IMR-90 (cell line): ENCODE data around the gene DENND6A. TPM values are rescaled to one million over a fixed set of nuclear protein-coding genes. Genes with fewer than 3 reads are reported as not detected.

Experiments
- ATAC-seq: fragments of 200-7000 bp; cut with Tn5 transposase; 2 replicates; pipeline ENCODE4 v1.9.1; 2020; ENCODE audit warnings: low read depth, mild to moderate bottlenecking, moderate library complexity
- BruUV-seq: library from RNA; stranded (reverse); fragments of 400-500 nt; replicated peaks from 2 replicates; lab custom pipeline; 2021; lab: Mats Ljungman, UMichigan
- CTCF ChIA-PET: fragments of 300-600 bp; formaldehyde crosslinking; extraction: SDS; loops from one replicate; lab custom pipeline; 2021; ENCODE audit warnings: antibody characterized with exemption; lab: Yijun Ruan, JAX
- POLR2A ChIA-PET: fragments of 300-600 bp; sonication (Branson Sonifier 250); formaldehyde crosslinking; loops from one replicate; lab custom pipeline; 2022; ENCODE audit warnings: antibody characterized with exemption; ENCODE audit not compliant: unreplicated experiment; lab: Charles Lee
- DNase-seq: peaks from one replicate; pipeline ENCODE4 v3.0.0; 2013
- H2AFZ ChIP-seq: replicated peaks from 2 replicates; pipeline ENCODE3; 2013; ENCODE audit warnings: low read length, mild to moderate bottlenecking; ENCODE audit not compliant: poor library complexity
- H2AK5ac ChIP-seq: 2 replicates; pipeline ENCODE4 v1.6.1; 2013; ENCODE audit warnings: low read depth, low read length, inconsistent platforms
- H2AK9ac ChIP-seq: replicated peaks from 2 replicates; pipeline ENCODE3; 2013; ENCODE audit warnings: mild to moderate bottlenecking, low read depth, low read length, moderate library complexity; ENCODE audit not compliant: poor library complexity
- H2BK120ac ChIP-seq: 2 replicates; pipeline ENCODE4 v1.6.1; 2013; ENCODE audit warnings: low read depth, low read length, inconsistent platforms
- H2BK15ac ChIP-seq: 3 replicates; pipeline ENCODE4 v1.6.1; 2013; ENCODE audit warnings: low read depth, low read length, inconsistent platforms
- H2BK20ac ChIP-seq: 2 replicates; pipeline ENCODE4 v1.6.1; 2013; ENCODE audit warnings: low read depth, mild to moderate bottlenecking, inconsistent platforms, low read length, moderate library complexity
- H2BK5ac ChIP-seq: 2 replicates; pipeline ENCODE4 v1.6.1; 2013; ENCODE audit warnings: mild to moderate bottlenecking, low read depth, low read length, inconsistent platforms; ENCODE audit not compliant: poor library complexity, severe bottlenecking
- H3K14ac ChIP-seq: replicated peaks from 2 replicates; pipeline ENCODE4 v1.6.1; 2013; ENCODE audit warnings: low read depth, low read length, inconsistent platforms
- H3K18ac ChIP-seq: 2 replicates; pipeline ENCODE4 v1.6.1; 2013; ENCODE audit warnings: low read depth, low read length, control low read depth
- H3K23ac ChIP-seq: 2 replicates; pipeline ENCODE4 v1.6.1; 2013; ENCODE audit warnings: low read depth, low read length, inconsistent platforms
- H3K27ac ChIP-seq: 2 replicates; pipeline ENCODE4 v1.5.1; 2013; ENCODE audit warnings: mild to moderate bottlenecking, control low read depth, low read length; ENCODE audit not compliant: insufficient read depth
- H3K27me3 ChIP-seq: 2 replicates; pipeline ENCODE4 v1.6.1; 2013; ENCODE audit warnings: low read length; ENCODE audit not compliant: control insufficient read depth, insufficient read depth
- H3K36me3 ChIP-seq: 2 replicates; pipeline ENCODE4 v1.6.1; 2013; ENCODE audit warnings: low read length, mixed read lengths; ENCODE audit not compliant: control insufficient read depth, insufficient read depth
- H3K4ac ChIP-seq: 2 replicates; pipeline ENCODE4 v1.6.1; 2013; ENCODE audit warnings: low read depth, low read length, inconsistent platforms
- H3K4me1 ChIP-seq: 2 replicates; pipeline ENCODE4 v1.6.1; 2013; ENCODE audit warnings: low read length, mixed read lengths; ENCODE audit not compliant: control insufficient read depth, insufficient read depth
- H3K4me2 ChIP-seq: 2 replicates; pipeline ENCODE4 v1.6.1; 2013; ENCODE audit warnings: low read depth, mild to moderate bottlenecking, control low read depth, low read length, moderate library complexity
- H3K4me3 ChIP-seq: 2 replicates; pipeline ENCODE4 v1.5.1; 2013; ENCODE audit warnings: low read depth, mild to moderate bottlenecking, control low read depth, low read length, moderate library complexity; ENCODE audit not compliant: insufficient read depth
- H3K56ac ChIP-seq: 2 replicates; pipeline ENCODE4 v1.6.1; 2013; ENCODE audit warnings: low read length, inconsistent platforms; ENCODE audit not compliant: insufficient read depth; ENCODE audit errors: extremely low read depth
- H3K79me1 ChIP-seq, 2 experiments: 2 replicates each; pipeline ENCODE4 v1.6.1; 2013; ENCODE audit warnings: low read length in 2 of 2, inconsistent platforms in 1 of 2, low read depth in 1 of 2
- H3K9ac ChIP-seq: 2 replicates; pipeline ENCODE4 v1.6.1; 2013; ENCODE audit warnings: low read depth, low read length, control low read depth
- H3K9me1 ChIP-seq: 2 replicates; pipeline ENCODE4 v1.6.1; 2013; ENCODE audit warnings: low read length, inconsistent platforms; ENCODE audit not compliant: insufficient read depth
- H3K9me3 ChIP-seq: 2 replicates; pipeline ENCODE4 v1.6.1; 2013; ENCODE audit warnings: low read length; ENCODE audit not compliant: control insufficient read depth, insufficient read depth
- H4K20me1 ChIP-seq: 2 replicates; pipeline ENCODE4 v1.6.1; 2013; ENCODE audit warnings: low read length, inconsistent platforms; ENCODE audit not compliant: insufficient read depth
- H4K5ac ChIP-seq: 2 replicates; pipeline ENCODE4 v1.6.1; 2013; ENCODE audit warnings: mild to moderate bottlenecking, low read depth, low read length, control low read depth
- H4K8ac ChIP-seq, 2 experiments: 2 replicates each; pipeline ENCODE4 v1.6.1; 2013; ENCODE audit warnings: low read depth in 2 of 2, low read length in 2 of 2, control low read depth in 1 of 2, inconsistent platforms in 1 of 2
- H4K91ac ChIP-seq: 2 replicates; pipeline ENCODE4 v1.6.1; 2013; ENCODE audit warnings: low read depth, low read length, inconsistent platforms; ENCODE audit not compliant: insufficient read depth
- BHLHE40 ChIP-seq: fragments of 150-350 bp; IDR thresholded peaks from 2 replicates; pipeline ENCODE4 v1.6.1; 2016; ENCODE audit warnings: mild to moderate bottlenecking, low read depth, low read length
- CEBPB ChIP-seq: IDR thresholded peaks from 2 replicates; pipeline ENCODE4 v1.6.1; 2012; ENCODE audit warnings: low read depth, low read length, improper control_type of control experiment
- CHD1 ChIP-seq: IDR thresholded peaks from 2 replicates; pipeline ENCODE4 v1.6.1; 2012; ENCODE audit warnings: low read depth, low read length, improper control_type of control experiment
- FOS ChIP-seq: fragments of 150-350 bp; IDR thresholded peaks from 2 replicates; pipeline ENCODE4 v1.6.1; 2016; ENCODE audit warnings: low read depth, low read length
- MAFK ChIP-seq: IDR thresholded peaks from 2 replicates; pipeline ENCODE4 v1.6.1; 2012; ENCODE audit warnings: low read depth, low read length, improper control_type of control experiment
- MAZ ChIP-seq: IDR thresholded peaks from 2 replicates; pipeline ENCODE4 v1.6.1; 2012; ENCODE audit warnings: low read depth, mild to moderate bottlenecking, low read length, improper control_type of control experiment, moderate library complexity, borderline replicate concordance
- MXI1 ChIP-seq: IDR thresholded peaks from 2 replicates; pipeline ENCODE4 v1.6.1; 2012; ENCODE audit warnings: low read depth, mild to moderate bottlenecking, low read length, moderate library complexity, borderline replicate concordance
- NFE2L2 ChIP-seq: fragments of 150-350 bp; IDR thresholded peaks from 2 replicates; pipeline ENCODE4 v1.6.1; 2016; ENCODE audit warnings: low read depth, mild to moderate bottlenecking, low read length
- POLR2A ChIP-seq: IDR thresholded peaks from 2 replicates; pipeline ENCODE4 v1.6.1; 2012; ENCODE audit warnings: mild to moderate bottlenecking, low read depth, low read length
- RAD21 ChIP-seq: IDR thresholded peaks from 2 replicates; pipeline ENCODE4 v1.6.1; 2012; ENCODE audit warnings: low read length, improper control_type of control experiment
- RCOR1 ChIP-seq: IDR thresholded peaks from 2 replicates; pipeline ENCODE4 v1.6.1; 2012; ENCODE audit warnings: mild to moderate bottlenecking, low read length, improper control_type of control experiment; ENCODE audit not compliant: insufficient replicate concordance
- RFX5 ChIP-seq: IDR thresholded peaks from 2 replicates; pipeline ENCODE4 v1.8.0; 2012; ENCODE audit warnings: low read depth, mild to moderate bottlenecking, low read length, moderate library complexity
- SMC3 ChIP-seq: fragments of 150-350 bp; IDR thresholded peaks from 2 replicates; pipeline ENCODE4 v1.6.1; 2016; ENCODE audit warnings: low read depth, mild to moderate bottlenecking, antibody characterized with exemption, low read length, moderate library complexity
- WGBS, 2 experiments: methylation state at CpG; one replicate each; pipeline versions ENCODE4 v1.1.5 to v1.1.7; 2013; ENCODE audit warnings: missing lambda C conversion rate in 2 of 2; ENCODE audit not compliant: insufficient read length in 1 of 2; ENCODE audit errors: extremely low coverage in 2 of 2; 5-methylcytosine and 5-hydroxymethylcytosine counted together
- dilution Hi-C: fragments of 300-500 bp; cut with HindIII; formaldehyde crosslinking; loops from one replicate; pipeline ENCODE4 v1.14.3; 2018; ENCODE audit warnings: low sequenced_read_pairs; ENCODE audit not compliant: unreplicated experiment
- in situ Hi-C: fragments of 300-500 bp; cut with MboI; formaldehyde crosslinking; loops from 3 replicates; pipeline ENCODE4 v1.14.3; 2019; ENCODE audit warnings: low sequenced_read_pairs, inconsistent platforms, mixed read lengths
- intact Hi-C: fragments of 100-400 bp; cut with micrococcal nuclease; formaldehyde crosslinking; loops from 2 replicates; pipeline ENCODE4 v1.10.0; 2022
- polyA plus RNA-seq, 3 experiments: library from polyadenylated mRNA; depleted of rRNA; stranded (reverse); fragments of >200 nt; gene quantifications; 2 replicates each; pipeline ENCODE4 v1.2.3, GENCODE V29; 2012; ENCODE audit warnings: low replicate concordance in 1 of 3
- total RNA-seq: library from RNA; depleted of rRNA; stranded (reverse); fragments of >200 nt; gene quantifications from 2 replicates; pipeline ENCODE4 v1.2.3, GENCODE V29; 2012
- TF ChIP-seq, protein P1 (sequence below): fragments of 150-350 bp; IDR thresholded peaks from 2 replicates; pipeline ENCODE4 v1.6.1; 2016; ENCODE audit warnings: low read depth, mild to moderate bottlenecking, low read length, moderate library complexity, borderline replicate concordance
- TF ChIP-seq, protein P2 (sequence below): fragments of 150-350 bp; IDR thresholded peaks from 2 replicates; pipeline ENCODE4 v1.6.1; 2017; ENCODE audit warnings: mild to moderate bottlenecking, antibody characterized with exemption, low read length, low read depth

The DENND6A gene
- total and polyA plus RNA-seq, 2 of the 4 experiments (the other 2 are of a cell fraction) = 3.8 to 9.0 TPM

DNA sequence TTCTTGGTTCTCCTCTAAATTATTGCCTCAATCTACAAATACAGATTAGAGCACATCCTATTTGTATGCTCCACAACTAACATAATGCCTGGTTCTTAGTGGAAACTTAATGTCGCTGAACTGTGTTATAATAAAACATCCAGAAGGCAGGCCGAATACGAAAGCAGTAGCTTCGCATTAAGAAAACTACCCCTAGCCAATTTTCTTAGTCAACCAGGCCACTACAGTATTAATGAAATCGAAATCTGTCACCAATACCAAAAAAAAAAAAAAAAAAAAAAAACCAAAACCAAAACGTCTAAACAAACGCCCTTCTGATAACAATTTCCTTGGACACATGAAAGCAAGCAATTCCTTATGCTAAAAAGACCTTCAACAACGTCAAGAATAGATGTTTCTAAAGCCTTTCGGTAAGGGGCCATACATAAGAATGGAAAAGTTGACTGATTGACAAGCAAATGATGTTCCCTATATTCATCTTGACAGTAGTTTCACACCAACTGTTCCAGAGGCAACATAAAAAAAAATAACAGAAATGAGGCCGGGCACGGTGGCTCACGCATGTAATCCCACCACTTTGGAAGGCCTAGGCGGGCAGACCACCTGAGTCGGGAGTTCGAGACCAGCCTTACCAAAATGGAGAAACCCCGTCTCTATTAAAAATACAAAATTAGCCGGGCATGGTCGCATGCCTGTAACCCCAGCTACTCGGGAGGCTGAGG is 1.3 kb downstream of the DENND6A start:
- Histone ChIP-seq H2AFZ (no peak overlapping the region), H2BK20ac (no peak overlapping the region), H2BK120ac (no peak overlapping the region), H4K91ac (0 out of 2 replicates have a peak overlapping the region, but pooled peaks have one; percentile 4), H3K4ac (peak overlapping the region; percentile 87; the same call in 1 of the 2 replicates), H3K4me3 (peak overlapping the region; percentile 77), H3K4me2 (peak overlapping the region; percentile 99), H3K4me1 (no peaks in the 10 kb centered on the region), H4K20me1 (peaks cover 23% of the 10 kb centered on the region; the same call in 1 of the 2 replicates), H3K27me3 (no peaks in the 10 kb centered on the region), H4K5ac (peak overlapping the region; percentile 27; the same call in 1 of the 2 replicates), H3K79me1 (peaks cover 23 to 50% of the 10 kb centered on the region in 2 experiments), H3K56ac (0 out of 2 replicates have a peak overlapping the region, but pooled peaks have one; percentile 1), H4K8ac (peak overlapping the region; percentile 62 to 75; a peak in 2 of 4 replicates), H2BK15ac (no peak overlapping the region), H3K9ac (peak overlapping the region; percentile 76), H3K14ac (peak overlapping the region; percentile 54), H2BK5ac (peak overlapping the region; percentile 47), H3K9me1 (peaks cover 8% of the 10 kb centered on the region), H3K36me3 (no peaks in the 10 kb centered on the region; the same call in 1 of the 2 replicates), H3K27ac (peak overlapping the region; percentile 81), H3K23ac (peak overlapping the region; percentile 58), H3K18ac (peak overlapping the region; percentile 42; the same call in 1 of the 2 replicates), H2AK9ac (no peak overlapping the region), H3K9me3 (no peaks in the 10 kb centered on the region), H2AK5ac (no peak overlapping the region; the same call in 1 of the 2 replicates)
- ChIA-PET CTCF (no interaction called here), POLR2A (no interaction called here)
- in situ Hi-C loops (no loop called here), dilution Hi-C loops (no loop called here), intact Hi-C loops (loop anchor here (1.0 kb wide), 1 partner anchor 67 kb away; no protein-coding TSS in a partner anchor)
- BruUV-seq = TSS peak; percentile 32
- no peak for TF ChIP-seq RFX5
- TF ChIP-seq SMC3 = no peak
- no peak for TF ChIP-seq MAFK
- TF ChIP-seq BHLHE40 = no peak
- TF ChIP-seq CHD1 = no peak
- TF ChIP-seq CEBPB = no peak
- no peak for TF ChIP-seq RAD21
- TF ChIP-seq, protein P1, sequence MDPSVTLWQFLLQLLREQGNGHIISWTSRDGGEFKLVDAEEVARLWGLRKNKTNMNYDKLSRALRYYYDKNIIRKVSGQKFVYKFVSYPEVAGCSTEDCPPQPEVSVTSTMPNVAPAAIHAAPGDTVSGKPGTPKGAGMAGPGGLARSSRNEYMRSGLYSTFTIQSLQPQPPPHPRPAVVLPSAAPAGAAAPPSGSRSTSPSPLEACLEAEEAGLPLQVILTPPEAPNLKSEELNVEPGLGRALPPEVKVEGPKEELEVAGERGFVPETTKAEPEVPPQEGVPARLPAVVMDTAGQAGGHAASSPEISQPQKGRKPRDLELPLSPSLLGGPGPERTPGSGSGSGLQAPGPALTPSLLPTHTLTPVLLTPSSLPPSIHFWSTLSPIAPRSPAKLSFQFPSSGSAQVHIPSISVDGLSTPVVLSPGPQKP = no peak
- TF ChIP-seq, protein P2, sequence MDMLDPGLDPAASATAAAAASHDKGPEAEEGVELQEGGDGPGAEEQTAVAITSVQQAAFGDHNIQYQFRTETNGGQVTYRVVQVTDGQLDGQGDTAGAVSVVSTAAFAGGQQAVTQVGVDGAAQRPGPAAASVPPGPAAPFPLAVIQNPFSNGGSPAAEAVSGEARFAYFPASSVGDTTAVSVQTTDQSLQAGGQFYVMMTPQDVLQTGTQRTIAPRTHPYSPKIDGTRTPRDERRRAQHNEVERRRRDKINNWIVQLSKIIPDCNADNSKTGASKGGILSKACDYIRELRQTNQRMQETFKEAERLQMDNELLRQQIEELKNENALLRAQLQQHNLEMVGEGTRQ = no peak
- no peak for TF ChIP-seq NFE2L2
- TF ChIP-seq FOS = no peak
- TF ChIP-seq MXI1 = no peak
- TF ChIP-seq POLR2A = no peak
- TF ChIP-seq MAZ = no peak
- no peak for TF ChIP-seq RCOR1
- ATAC-seq (no peak), DNase-seq (peak; percentile 7)
- no CpG with 5 or more reads among the region's 19 CpGs for WGBS, 2 experiments
